Lung microvascular endothelial cell (primary cell): ENCODE results near the gene IL36B. TPM values are rescaled to one million over a fixed set of nuclear protein-coding genes. Genes with fewer than 3 reads are reported as not detected.
A peak's percentile ranks its signal among the peaks of the same experiment; 100 is the strongest.
"Not testable (repeated sequence)": the region's sequence is repeated elsewhere in the genome, so short reads cannot be mapped to it uniquely, and the experiment has no call there.

Experiments used
- DNase-seq, 2 donors: peaks; one replicate each; pipeline versions ENCODE4 v3.0.0 to v3.0.0-alpha.2; 2010; ENCODE audit warnings: low read depth in 2 of 2
- total RNA-seq: library from RNA; depleted of rRNA; stranded (reverse); fragments of >200 nt; gene quantifications from 2 replicates; pipeline ENCODE4 v1.2.1, GENCODE V29; 2014

The IL36B gene
- not detected in 2 replicates for total RNA-seq

DNA sequence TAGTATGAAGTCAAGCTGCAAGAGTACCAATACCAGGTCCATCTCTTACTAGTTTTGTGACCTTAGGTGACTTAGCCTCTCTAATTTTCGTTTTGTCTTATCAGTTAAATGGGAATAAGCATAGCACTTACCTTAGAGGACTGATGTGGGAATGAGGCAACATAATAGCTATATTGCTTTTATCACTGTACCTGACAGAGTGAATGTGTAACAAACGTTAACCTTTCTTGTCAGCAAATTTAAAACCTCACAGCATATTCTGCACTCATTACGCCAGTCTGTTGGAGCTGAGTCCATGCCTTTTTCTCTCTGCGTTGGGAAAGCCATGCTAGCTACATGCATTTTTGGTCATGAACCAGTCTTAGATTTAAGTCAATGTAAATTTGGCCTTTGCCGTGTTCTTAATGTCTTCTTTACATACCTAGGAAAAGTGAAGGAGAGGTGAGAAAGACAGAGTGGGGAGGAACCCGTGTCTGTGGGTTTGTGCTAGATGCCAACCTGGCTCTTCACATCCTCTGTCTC, at the start of gene IL36B:
Gene IL36B (minus strand): TSS at position 472 of the 522 bp plus-strand sequence.
- DNase-seq: no peak

- DNase-seq: no peak
Observed at GRCh38 chr2:113102133-113102532, 49.5 kb upstream of the IL36B start.

DNA sequence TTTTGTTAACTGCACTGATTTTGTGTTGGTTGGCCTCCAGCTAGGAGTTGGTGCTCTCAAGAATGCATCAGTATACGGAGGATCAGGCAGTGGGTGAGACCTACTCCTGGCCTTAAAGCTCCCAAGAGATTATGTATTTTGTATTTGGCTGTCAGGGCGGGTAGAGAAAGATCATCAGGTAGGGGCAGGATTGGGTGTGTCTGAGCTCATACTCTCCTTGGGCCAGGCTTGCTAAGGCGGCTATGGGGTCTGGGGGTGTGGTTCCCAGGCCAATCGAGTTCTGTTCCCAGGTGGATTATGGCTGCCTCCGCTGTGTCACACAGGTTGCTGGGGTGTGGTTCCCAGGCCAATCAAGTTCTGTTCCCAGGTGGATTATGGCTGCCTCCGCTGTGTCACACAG, 45.9 kb upstream of the IL36B start:
- no peak for DNase-seq

DNA sequence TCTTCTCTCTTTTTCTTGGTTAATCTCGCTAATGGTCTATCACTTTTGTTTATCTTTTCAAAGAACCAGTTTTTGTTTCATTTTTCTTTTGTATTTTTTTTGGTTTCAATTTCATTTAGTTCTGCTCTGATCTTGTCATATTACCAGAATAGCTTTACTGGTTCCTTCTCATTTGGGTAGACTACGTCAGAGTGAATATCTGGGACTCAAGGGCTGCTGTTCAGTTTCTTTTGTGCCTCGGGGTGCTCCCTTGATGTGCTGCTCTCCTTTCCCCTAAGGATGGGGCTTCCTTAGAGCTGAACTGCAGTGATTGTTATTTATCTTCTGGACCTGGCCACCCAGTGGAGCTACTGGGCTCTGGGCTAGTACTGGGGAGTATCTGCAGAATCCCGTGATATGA, 45.4 kb upstream of the IL36B start:
- DNase-seq: no peak

DNA sequence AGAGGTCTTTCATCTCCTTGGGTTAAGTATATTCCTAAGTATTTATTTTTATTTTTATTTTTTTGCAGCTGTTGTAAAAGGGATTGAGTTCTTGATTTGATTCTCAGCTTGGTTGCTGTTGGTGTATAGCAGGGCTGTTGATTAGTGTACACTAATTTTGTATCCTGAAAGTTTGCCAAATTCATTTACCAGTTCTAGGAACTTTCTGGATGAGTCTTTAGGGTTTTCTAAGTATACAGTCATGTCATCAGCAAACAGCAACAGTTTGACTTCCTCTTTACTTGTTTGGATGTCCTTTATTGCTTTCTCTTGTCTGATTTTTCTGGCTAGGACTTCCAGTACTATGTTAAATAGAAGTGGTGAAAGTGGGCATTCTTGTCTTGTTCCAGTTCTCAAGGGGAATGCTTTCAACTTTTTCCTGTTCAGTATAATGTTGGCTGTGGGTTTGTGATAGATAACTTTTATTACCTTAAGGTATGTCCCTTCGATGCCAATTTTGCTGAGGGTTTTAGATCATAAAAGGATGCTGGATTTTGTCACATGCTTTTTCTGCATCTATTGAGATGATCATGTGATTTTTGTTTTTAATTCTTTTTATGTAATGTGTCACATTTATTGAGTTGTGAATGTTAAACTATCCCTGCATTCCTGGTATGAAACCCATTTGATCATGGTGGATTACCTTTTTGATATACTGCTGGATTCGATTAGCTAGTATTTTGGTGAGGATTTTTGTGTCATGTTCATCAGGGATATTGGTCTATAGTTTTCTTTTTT, 44.4 kb upstream of the IL36B start:
- DNase-seq: not testable (repeated sequence)

GRCh38 chr2:113096306-113096705, 43.6 kb upstream of the IL36B start:
- DNase-seq: not testable (repeated sequence)

- no peak for DNase-seq
Observed at GRCh38 chr2:113093613-113093977, 40.9 kb upstream of the IL36B start.

DNA sequence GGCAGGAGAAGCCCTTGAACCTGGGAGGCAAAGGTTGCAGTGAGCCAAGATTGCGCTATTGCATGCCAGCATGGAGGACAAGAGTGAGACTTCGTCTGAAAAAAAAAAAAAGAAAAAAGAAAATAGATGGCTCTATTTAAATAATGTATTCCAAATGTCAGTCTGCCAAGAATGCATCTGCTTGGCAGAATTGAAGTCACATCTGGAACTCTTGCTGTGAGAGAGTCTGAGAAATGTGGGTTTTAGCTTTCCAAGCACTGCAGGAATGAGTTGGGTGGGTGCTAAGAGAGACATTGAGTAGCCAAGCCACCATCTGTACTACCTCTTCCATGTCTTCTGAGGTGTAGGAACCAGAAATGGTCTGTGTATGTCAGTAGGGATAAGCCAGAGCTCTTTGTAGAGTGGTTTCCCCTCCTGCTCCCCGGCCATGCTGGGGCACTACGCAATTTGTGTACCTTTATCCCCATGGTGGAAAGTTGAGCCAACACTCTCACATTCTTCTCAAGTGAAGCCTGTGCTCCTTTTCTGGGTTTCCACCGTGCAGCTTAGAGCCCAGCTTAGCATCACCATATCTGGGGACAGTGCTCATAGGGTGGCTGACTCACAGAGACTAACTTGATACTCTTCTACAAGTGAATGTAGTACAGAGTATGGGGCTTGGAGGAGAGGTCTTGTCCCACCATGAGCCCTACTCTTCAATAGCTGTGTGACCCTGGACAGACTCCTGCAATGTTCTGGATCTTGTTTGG, 40.4 kb upstream of the IL36B start:
- no peak for DNase-seq

DNA sequence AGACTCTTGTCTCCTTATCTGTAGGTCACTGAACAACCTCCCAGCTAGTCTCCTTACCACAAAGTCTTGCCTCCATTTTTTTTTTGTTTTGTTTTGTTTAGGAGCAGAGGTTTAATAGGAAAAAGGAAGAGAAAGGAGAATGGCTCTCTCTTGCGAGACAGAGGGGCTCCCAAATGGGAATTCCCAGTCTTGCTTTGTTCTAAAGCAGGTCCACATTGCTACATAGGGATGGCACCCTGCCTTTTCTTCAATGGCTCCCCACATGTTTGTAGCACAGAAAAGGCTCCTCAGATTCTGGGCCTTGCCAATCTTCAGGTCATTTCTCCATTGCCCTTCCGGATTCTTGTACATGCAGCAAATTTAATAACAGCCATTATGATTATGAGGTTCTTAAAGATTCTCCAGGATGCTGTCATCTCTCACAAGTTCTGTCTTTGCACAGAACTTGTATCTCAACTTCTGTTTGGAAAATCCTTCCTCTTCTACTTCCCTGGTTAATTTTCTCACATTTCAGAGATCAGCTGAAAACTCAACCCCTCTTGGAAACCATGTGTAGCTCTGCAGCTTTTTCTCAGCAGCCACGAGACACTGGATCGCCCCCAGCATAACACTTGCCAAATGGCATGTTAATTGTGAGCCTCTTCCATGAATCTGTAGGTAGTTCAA, 38.7 kb upstream of the IL36B start:
- no peak for DNase-seq

DNA sequence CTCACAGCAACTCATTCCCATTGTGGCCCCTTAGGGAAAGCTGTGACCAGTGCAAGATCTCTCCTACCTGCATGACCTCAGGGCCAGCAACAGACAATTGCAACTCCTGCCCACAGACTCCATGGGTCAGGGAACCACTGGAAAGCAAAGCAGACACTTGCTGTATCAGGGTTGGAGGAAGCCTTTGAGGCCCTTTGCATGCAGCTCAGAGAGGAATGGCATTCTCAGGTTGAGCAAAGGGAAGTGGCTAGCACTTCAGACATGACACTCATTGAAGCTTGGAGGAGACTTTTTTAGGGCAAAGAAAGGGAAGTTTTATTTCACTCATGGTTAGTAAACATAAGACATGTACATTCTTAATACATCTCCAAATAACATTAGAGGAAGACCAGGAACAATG, 37.2 kb upstream of the IL36B start:
- no peak for DNase-seq

GRCh38 chr2:113088213-113088992, 35.7 kb upstream of the IL36B start:
- DNase-seq: no peak

DNA sequence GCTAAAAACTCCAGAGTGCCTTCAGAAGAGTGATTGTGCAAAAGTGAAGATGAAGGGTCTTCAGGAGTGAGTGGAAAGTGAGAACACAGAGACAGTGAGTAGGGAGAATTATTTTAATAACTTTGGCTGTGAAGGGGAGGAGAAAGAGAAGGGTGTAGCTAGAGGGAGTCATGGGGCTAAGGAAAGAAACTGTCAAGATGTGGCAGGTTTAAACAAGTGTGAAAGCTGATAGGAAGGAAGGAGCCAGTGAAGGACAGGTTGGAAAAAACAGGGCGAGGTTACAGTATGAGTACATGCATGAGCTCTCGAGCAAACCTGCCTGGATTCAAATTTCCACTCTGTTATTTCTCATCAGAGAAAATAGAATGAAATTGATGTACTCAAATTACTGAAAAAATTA, 32.9 kb upstream of the IL36B start:
- no peak for DNase-seq

DNA sequence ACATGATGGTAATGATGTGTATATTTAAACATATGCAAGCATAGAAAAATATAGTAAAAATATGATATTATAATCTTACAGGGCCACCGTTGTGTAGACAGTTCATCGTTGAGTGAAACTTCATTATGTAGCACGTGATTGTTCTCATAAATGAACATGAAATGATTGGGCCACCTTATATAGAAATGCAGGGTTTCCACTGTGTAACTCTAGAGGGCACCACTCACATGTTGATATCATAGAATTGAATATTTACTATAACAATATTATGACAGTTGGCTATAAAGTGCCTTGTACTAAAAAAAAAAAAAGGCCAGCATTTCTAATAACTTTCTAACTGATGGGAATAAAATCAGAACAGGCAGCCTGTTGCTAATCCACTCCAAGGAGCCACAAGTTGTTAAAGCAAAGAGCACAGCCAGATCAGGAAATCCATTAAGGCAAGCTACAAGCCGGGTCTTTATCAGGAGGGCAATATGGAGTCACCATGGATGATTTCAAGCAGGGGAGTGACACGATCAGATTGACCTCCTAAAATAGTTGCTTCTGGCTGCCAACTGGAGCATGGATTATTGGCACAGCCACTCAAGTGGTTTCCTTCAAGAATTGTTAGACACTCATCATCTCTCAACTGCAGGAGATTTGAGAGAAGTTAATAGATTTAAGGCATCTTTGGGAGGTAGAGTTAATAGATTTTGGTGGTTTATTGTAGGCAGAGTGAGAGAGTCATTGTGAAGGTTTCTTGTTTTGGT, 31.8 kb upstream of the IL36B start:
- peak; percentile 10 to 17 for DNase-seq

DNA sequence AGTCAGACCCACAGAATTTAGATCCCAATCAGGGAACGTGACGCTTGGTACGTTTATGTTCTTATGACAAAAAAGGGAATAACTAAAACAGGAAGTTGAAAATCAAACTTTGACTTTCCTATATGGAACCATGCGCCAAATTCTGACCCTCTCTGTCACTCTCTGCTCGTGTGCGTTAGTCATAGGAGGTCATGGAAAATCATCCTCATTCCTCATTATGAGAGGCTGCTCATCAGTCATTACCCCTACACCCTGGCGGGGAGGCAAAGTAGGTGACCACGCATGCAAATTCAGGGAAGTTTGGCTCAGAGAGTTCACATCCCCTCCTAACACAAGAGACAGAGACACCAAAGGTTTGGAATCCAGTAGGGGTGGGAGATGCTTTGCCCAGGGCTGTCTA, 30.6 kb upstream of the IL36B start:
- no peak for DNase-seq

GRCh38 chr2:113081488-113082210, 29.0 kb upstream of the IL36B start:
- no peak for DNase-seq

GRCh38 chr2:113080134-113080533, 27.5 kb upstream of the IL36B start:
- DNase-seq: peak; percentile 15 to 21

DNA sequence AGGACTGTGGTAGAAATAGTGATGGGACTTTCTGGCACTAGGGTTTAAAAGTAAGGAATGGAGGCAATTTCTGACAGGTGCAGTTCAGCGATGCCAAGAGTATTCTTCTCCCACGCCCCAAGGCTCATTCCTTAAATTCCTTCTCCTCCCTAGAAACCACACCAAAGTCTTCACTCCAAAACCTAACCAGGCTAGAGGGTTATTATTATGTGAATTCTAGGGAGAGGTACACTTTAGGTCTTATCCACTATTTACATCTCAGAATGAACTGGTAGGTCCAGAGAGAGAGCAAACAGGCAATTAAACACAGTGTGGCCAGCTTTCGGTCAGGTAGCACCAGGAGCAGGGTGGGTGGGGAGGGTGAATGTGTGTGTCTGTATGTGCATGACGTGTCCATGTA, 26.5 kb upstream of the IL36B start:
- DNase-seq: no peak

DNA sequence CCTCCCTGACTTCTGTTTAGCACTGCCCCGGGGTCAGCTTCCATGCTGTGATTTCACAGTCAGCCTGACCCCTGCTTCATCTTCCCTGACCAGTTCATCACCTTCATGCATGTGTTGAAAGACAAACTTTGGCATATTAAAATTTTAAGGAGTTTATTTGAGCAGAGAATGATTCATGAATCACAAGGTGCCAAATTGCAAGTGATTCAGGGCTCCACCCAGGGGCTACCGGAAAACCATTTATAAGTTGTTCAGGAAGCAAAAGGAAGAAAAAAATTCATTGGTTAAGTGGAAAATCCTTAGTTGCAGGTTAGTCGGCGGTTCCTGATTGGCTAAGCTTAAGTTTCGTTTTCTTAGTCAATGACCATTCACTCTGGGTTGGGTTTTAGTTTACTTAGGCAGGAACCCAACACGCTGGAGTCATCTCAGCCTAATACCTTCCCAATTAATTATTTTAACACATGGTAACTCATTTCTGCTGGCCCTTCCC, 25.7 kb upstream of the IL36B start:
- DNase-seq: peak; percentile 20 to 70

DNA sequence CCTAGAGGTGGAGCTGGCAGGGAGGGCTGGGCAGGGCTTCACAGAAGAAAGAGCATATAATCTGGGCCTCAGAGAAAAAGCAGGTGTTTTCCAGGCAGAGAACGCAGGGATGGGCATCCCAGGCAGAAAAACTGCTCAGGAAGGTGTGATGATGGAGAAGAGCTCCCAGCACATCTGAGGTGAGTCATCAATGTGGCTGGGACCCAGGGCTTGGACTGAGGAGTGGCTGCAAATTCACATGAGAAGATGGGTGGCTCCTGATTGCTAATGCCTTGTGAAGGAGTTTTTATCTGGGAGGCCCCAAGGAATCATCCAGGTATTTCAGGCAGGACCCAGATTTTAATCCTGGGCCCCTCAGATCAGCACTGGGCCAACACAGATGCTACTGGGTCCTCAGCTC, 25.3 kb upstream of the IL36B start:
- peak in 1 of 2 donors; percentile 3 for DNase-seq
